Astrocyte (in vitro differentiated cells and primary cell): Measurements from ENCODE around the gene TOP1. TPM values are rescaled to one million over a fixed set of nuclear protein-coding genes. Genes with fewer than 3 reads are reported as not detected.

Experiments used
- DNase-seq: peaks from one replicate; pipeline ENCODE4 v3.0.0-alpha.2; 2010; ENCODE audit warnings: low read depth
- FAIRE-seq: peaks from 2 replicates; lab custom pipeline; 2011; peaks lifted over from hg19 to GRCh38; lab: Jason Lieb, UNC
- H2AFZ ChIP-seq: 2 replicates; pipeline ENCODE4 v1.6.0; 2012; ENCODE audit warnings: low read depth, low read length, inconsistent platforms
- H3K27ac ChIP-seq: 2 replicates; pipeline ENCODE4 v1.5.1; 2011; ENCODE audit warnings: low read depth, low read length, inconsistent platforms
- H3K27me3 ChIP-seq: 2 replicates; pipeline ENCODE4 v1.6.0; 2011; ENCODE audit warnings: low read length, inconsistent platforms; ENCODE audit not compliant: insufficient read depth
- H3K36me3 ChIP-seq: 2 replicates; pipeline ENCODE4 v1.5.1; 2011; ENCODE audit warnings: low read length, inconsistent platforms; ENCODE audit not compliant: insufficient read depth
- H3K4me1 ChIP-seq: 2 replicates; pipeline ENCODE4 v1.5.1; 2011; ENCODE audit warnings: low read length, inconsistent platforms; ENCODE audit not compliant: insufficient read depth
- H3K4me2 ChIP-seq: 2 replicates; pipeline ENCODE4 v1.6.0; 2012; ENCODE audit warnings: low read length, inconsistent platforms
- H3K4me3 ChIP-seq: 2 replicates; pipeline ENCODE4 v1.5.1; 2011; ENCODE audit warnings: low read depth, mild to moderate bottlenecking, low read length, inconsistent platforms; ENCODE audit not compliant: insufficient read depth
- H3K79me2 ChIP-seq: 2 replicates; pipeline ENCODE4 v1.6.0; 2012; ENCODE audit warnings: mild to moderate bottlenecking, low read length, inconsistent platforms; ENCODE audit not compliant: insufficient read depth
- H3K9ac ChIP-seq: 2 replicates; pipeline ENCODE4 v1.6.0; 2012; ENCODE audit warnings: mild to moderate bottlenecking, low read length, inconsistent platforms
- H3K9me3 ChIP-seq: 2 replicates; pipeline ENCODE4 v1.5.1; 2012; ENCODE audit warnings: low read depth, mild to moderate bottlenecking, low read length, inconsistent platforms; ENCODE audit not compliant: insufficient read depth
- H4K20me1 ChIP-seq: 2 replicates; pipeline ENCODE4 v1.6.0; 2012; ENCODE audit warnings: low read length, inconsistent platforms; ENCODE audit not compliant: insufficient read depth
- H3K27ac Mint-ChIP-seq: one replicate; pipeline ENCODE4 v1.8.0; 2021; ENCODE audit warnings: mild to moderate bottlenecking, mixed read lengths; ENCODE audit not compliant: unreplicated experiment
- H3K27me3 Mint-ChIP-seq: one replicate; pipeline ENCODE4 v1.8.0; 2021; ENCODE audit warnings: low read depth, mixed read lengths; ENCODE audit not compliant: unreplicated experiment
- H3K36me3 Mint-ChIP-seq: one replicate; pipeline ENCODE4 v1.8.0; 2021; ENCODE audit warnings: low read depth, mixed read lengths; ENCODE audit not compliant: unreplicated experiment
- H3K4me1 Mint-ChIP-seq: one replicate; pipeline ENCODE4 v1.8.0; 2021; ENCODE audit warnings: low read depth, mixed read lengths; ENCODE audit not compliant: unreplicated experiment
- H3K4me3 Mint-ChIP-seq: one replicate; pipeline ENCODE4 v1.8.0; 2021; ENCODE audit warnings: mild to moderate bottlenecking, moderate library complexity, mixed read lengths; ENCODE audit not compliant: unreplicated experiment
- H3K9me3 Mint-ChIP-seq: one replicate; pipeline ENCODE4 v1.8.0; 2021; ENCODE audit warnings: mild to moderate bottlenecking, mixed read lengths; ENCODE audit not compliant: unreplicated experiment
- CTCF ChIP-seq: IDR thresholded peaks from 2 replicates; pipeline ENCODE4 v1.5.1; 2011; ENCODE audit warnings: low read depth, mild to moderate bottlenecking, inconsistent platforms, low read length, moderate library complexity; ENCODE audit not compliant: insufficient read depth
- EZH2 ChIP-seq: IDR thresholded peaks from 2 replicates; pipeline ENCODE4 v1.6.1; 2012; ENCODE audit warnings: mild to moderate bottlenecking, low read length, inconsistent platforms; ENCODE audit not compliant: insufficient read depth
- total RNA-seq: library from RNA; stranded (reverse); gene quantifications from 2 replicates; pipeline ENCODE4 v1.2.1, GENCODE V29; 2021

The TOP1 gene
- total RNA-seq, 1 donor from 2014 or later, result 63.5 TPM

DNA sequence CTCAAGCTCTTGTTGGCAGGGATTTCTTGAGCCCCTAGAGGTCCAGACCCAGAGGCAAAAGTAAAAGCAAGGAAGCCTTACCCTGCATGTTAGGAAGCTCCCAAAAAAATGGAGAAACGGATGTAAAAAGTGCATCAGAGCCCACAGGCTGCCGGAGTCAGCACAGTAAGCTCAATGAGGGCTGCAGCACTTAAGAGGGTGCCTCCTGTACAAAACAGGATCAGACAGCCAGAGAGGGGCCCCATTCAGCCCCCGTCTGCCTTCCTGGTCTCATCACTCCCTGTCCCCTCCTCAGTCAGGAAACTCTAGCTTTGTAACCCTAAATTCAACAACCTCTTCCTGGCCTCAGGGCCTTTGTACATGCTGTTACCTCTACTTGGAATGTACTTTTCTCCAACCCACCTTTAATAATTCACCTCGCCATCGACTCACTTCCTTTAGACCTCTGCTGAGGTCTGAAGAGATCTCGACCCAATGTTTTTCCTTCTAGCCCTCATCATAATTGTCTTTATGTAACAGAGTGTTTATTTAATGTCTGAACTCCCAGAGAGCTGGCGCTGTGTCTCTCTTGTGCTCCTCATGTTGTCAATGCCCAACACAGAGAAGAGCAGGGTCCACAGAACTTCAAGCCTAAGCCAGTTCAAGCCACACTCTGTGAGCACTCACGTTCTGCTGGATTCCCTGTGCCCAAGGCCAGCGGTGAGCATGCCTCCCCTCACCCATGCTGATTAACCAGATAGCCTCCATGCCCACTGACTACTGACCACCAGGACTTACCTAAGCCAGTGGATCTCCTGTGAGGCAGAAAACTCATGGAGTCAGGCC lies 106.0 kb downstream of the TOP1 start:
- H3K4me3 Mint-ChIP-seq, result no peak overlapping the region
- Histone ChIP-seq H3K27ac (no peak overlapping the region), H3K4me2 (no peak overlapping the region), H3K9me3 (no peaks in the 10 kb centered on the region), H3K4me3 (no peak overlapping the region), H3K79me2 (peaks cover 23% of the 10 kb centered on the region), H3K9ac (no peak overlapping the region), H4K20me1 (peaks cover 16% of the 10 kb centered on the region), H2AFZ (no peak overlapping the region), H3K27me3 (no peaks in the 10 kb centered on the region), H3K36me3 (no peaks in the 10 kb centered on the region), H3K4me1 (peaks cover 15% of the 10 kb centered on the region)
- H3K27me3 Mint-ChIP-seq, result no peaks in the 10 kb centered on the region
- H3K36me3 Mint-ChIP-seq, result peaks cover 9% of the 10 kb centered on the region
- no peaks in the 10 kb centered on the region for H3K9me3 Mint-ChIP-seq
- FAIRE-seq, result no peak
- peaks cover 7% of the 10 kb centered on the region for H3K4me1 Mint-ChIP-seq
- no peak overlapping the region for H3K27ac Mint-ChIP-seq
- DNase-seq, result no peak
- no peak for TF ChIP-seq EZH2
- TF ChIP-seq CTCF, result no peak

- TF ChIP-seq CTCF (peak; percentile 47), EZH2 (no peak)
- FAIRE-seq (no peak), DNase-seq (no peak)
- no peaks in the 10 kb centered on the region for H3K9me3 ChIP-seq
- H3K79me2 ChIP-seq, result peaks cover 30% of the 10 kb centered on the region
- peaks cover 24% of the 10 kb centered on the region for H4K20me1 ChIP-seq
- Mint-ChIP-seq H3K27me3 (no peaks in the 10 kb centered on the region), H3K4me1 (peaks cover 11% of the 10 kb centered on the region), H3K27ac (no peak overlapping the region), H3K9me3 (no peaks in the 10 kb centered on the region), H3K36me3 (peaks cover 8% of the 10 kb centered on the region), H3K4me3 (peak overlapping the region; percentile 87)
- H3K27me3 ChIP-seq, result no peaks in the 10 kb centered on the region
- no peaks in the 10 kb centered on the region for H3K36me3 ChIP-seq
- H3K4me1 ChIP-seq, result peaks cover 22% of the 10 kb centered on the region
- H2AFZ ChIP-seq, result no peak overlapping the region
- H3K9ac ChIP-seq, result no peak overlapping the region
- no peak overlapping the region for H3K4me3 ChIP-seq
- no peak overlapping the region for H3K27ac ChIP-seq
- H3K4me2 ChIP-seq, result no peak overlapping the region
These were observed 106.7 kb downstream of the TOP1 start for GRCh38 chr20:41135187-41135887.
